A549 (cell line): ENCODE results near the gene IVD. TPM values are rescaled to one million over a fixed set of nuclear protein-coding genes. Genes with fewer than 3 reads are reported as not detected.

Source experiments
- ATAC-seq, 2 experiments: fragments of 200-7000 bp in 1 of 2; fragments of >200 bp in 1 of 2; cut with Nextera tagmentation in 1 of 2; cut with Tn5 transposase in 1 of 2; 3 replicates each; pipeline versions ENCODE4 v1.8.0 to v1.9.1; 2018 to 2020; ENCODE audit warnings: mild to moderate bottlenecking in 1 of 2, moderate library complexity in 1 of 2
- CTCF ChIA-PET: fragments of 300-600 bp; sonication (Branson Sonifier 250); formaldehyde crosslinking; extraction: SDS; loops from one replicate; lab custom pipeline; 2021; ENCODE audit warnings: antibody characterized with exemption, inconsistent platforms; lab: Yijun Ruan, JAX
- POLR2A ChIA-PET: fragments of 350-600 bp; formaldehyde crosslinking; extraction: SDS; loops from one replicate; lab custom pipeline; 2021; ENCODE audit warnings: antibody characterized with exemption, inconsistent platforms; lab: Yijun Ruan, JAX
- DNase-seq, 2 experiments: peaks; one replicate each; pipeline versions ENCODE4 v3.0.0 to v3.0.0-alpha.2; 2011 to 2016; ENCODE audit warnings: low read depth in 1 of 2, low spot score in 1 of 2
- FAIRE-seq: peaks from 2 replicates; lab custom pipeline; 2011; peaks lifted over from hg19 to GRCh38; lab: Jason Lieb, UNC
- H3K27ac ChIP-seq, 2 experiments: fragments of >200 bp; sonication (Bioruptor Twin); formaldehyde crosslinking; 3 replicates each; pipeline ENCODE4 v1.5.1; 2016 to 2017
- H3K4me1 ChIP-seq: fragments of >200 bp; sonication (Bioruptor Twin); formaldehyde crosslinking; 3 replicates; pipeline ENCODE4 v1.6.1; 2016
- H3K4me2 ChIP-seq: fragments of >200 bp; sonication (Bioruptor Twin); formaldehyde crosslinking; 3 replicates; pipeline ENCODE4 v1.6.1; 2016
- H3K4me3 ChIP-seq: fragments of >200 bp; sonication (Bioruptor Twin); formaldehyde crosslinking; 3 replicates; pipeline ENCODE4 v1.5.1; 2016
- H3K9me3 ChIP-seq: fragments of >200 bp; sonication (Bioruptor Twin); formaldehyde crosslinking; 3 replicates; pipeline ENCODE4 v1.6.1; 2016
- CHD2 ChIP-seq: fragments of 150-350 bp; IDR thresholded peaks from 2 replicates; pipeline ENCODE4 v1.6.1; 2014; ENCODE audit warnings: low read length; ENCODE audit not compliant: partially characterized antibody
- ELK1 ChIP-seq: fragments of 150-350 bp; IDR thresholded peaks from 2 replicates; pipeline ENCODE4 v1.6.1; 2014; ENCODE audit warnings: low read depth, mild to moderate bottlenecking, low read length
- FOSL2 ChIP-seq, 2 experiments: fragments of 450-650 bp in 1 of 2; fragments of >200 bp in 1 of 2; sonication (Bioruptor Twin) in 1 of 2; formaldehyde crosslinking; IDR thresholded peaks; 2 replicates each; pipeline versions ENCODE4 v1.5.0 to v1.6.1; 2016 to 2020; ENCODE audit warnings: mild to moderate bottlenecking in 1 of 2, moderate library complexity in 1 of 2
- FOXS1 ChIP-seq: fragments of 250-450 bp; sonication (Bioruptor Pico); IDR thresholded peaks from 2 replicates; pipeline ENCODE4 v1.5.0; 2020; ENCODE audit warnings: mild to moderate bottlenecking, moderate library complexity
- GATA3 ChIP-seq: IDR thresholded peaks from 2 replicates; pipeline ENCODE4 v1.6.1; 2012; ENCODE audit warnings: borderline replicate concordance
- HES2 ChIP-seq: fragments of >200 bp; sonication (Bioruptor Twin); formaldehyde crosslinking; IDR thresholded peaks from 2 replicates; pipeline ENCODE4 v1.6.1; 2016
- HEYL ChIP-seq: fragments of 250-450 bp; sonication (Bioruptor Pico); IDR thresholded peaks from 2 replicates; pipeline ENCODE4 v1.8.0; 2021; ENCODE audit warnings: mild to moderate bottlenecking, moderate library complexity
- HOXA7 ChIP-seq: fragments of 250-450 bp; sonication (Bioruptor Pico); IDR thresholded peaks from 2 replicates; pipeline ENCODE4 v1.5.0; 2020; ENCODE audit warnings: mild to moderate bottlenecking, moderate library complexity
- KDM1A ChIP-seq: fragments of 200-600 bp; sonication (generic); IDR thresholded peaks from 2 replicates; pipeline ENCODE4 v1.6.1; 2016; ENCODE audit warnings: low read depth, mild to moderate bottlenecking
- MAFK ChIP-seq: fragments of 450-650 bp; IDR thresholded peaks from 2 replicates; pipeline ENCODE4 v1.6.1; 2014; ENCODE audit not compliant: partially characterized antibody
- MAZ ChIP-seq: fragments of 150-350 bp; IDR thresholded peaks from 2 replicates; pipeline ENCODE4 v1.6.1; 2014; ENCODE audit warnings: antibody characterized with exemption, low read depth, low read length, borderline replicate concordance
- NFE2L2 ChIP-seq: fragments of 150-350 bp; conservative IDR thresholded peaks from 2 replicates; pipeline ENCODE4 v1.6.1; 2014; ENCODE audit warnings: low read length
- PBX3 ChIP-seq: IDR thresholded peaks from 2 replicates; pipeline ENCODE4 v1.6.1; 2012
- POLR2AphosphoS2 ChIP-seq: conservative IDR thresholded peaks from 2 replicates; pipeline ENCODE4 v1.6.1; 2012; ENCODE audit warnings: low read length, improper control_type of control experiment, inconsistent platforms
- RCOR1 ChIP-seq: fragments of 150-350 bp; IDR thresholded peaks from 2 replicates; pipeline ENCODE4 v1.6.1; 2014; ENCODE audit warnings: antibody characterized with exemption, low read length, low read depth
- RFX5 ChIP-seq: fragments of 450-650 bp; IDR thresholded peaks from 2 replicates; pipeline ENCODE4 v1.7.1; 2014; ENCODE audit warnings: antibody characterized with exemption, mild to moderate bottlenecking, moderate library complexity
- RNF2 ChIP-seq: fragments of 200-600 bp; sonication (generic); IDR thresholded peaks from 2 replicates; pipeline ENCODE4 v1.6.1; 2016; ENCODE audit warnings: low read depth, mild to moderate bottlenecking, antibody characterized with exemption, moderate library complexity, borderline replicate concordance
- TP53 ChIP-seq: fragments of 250-450 bp; sonication (Bioruptor Pico); IDR thresholded peaks from 2 replicates; pipeline ENCODE4 v1.5.0; 2021; ENCODE audit warnings: mild to moderate bottlenecking, moderate library complexity
- ZC3H11A ChIP-seq: fragments of 450-650 bp; IDR thresholded peaks from 2 replicates; pipeline ENCODE4 v1.6.1; 2014; ENCODE audit warnings: antibody characterized with exemption, mild to moderate bottlenecking
- ZFP36 ChIP-seq: fragments of 450-650 bp; IDR thresholded peaks from 2 replicates; pipeline ENCODE4 v1.6.1; 2014; ENCODE audit warnings: borderline replicate concordance; ENCODE audit not compliant: partially characterized antibody
- ZSCAN20 ChIP-seq: fragments of 250-450 bp; sonication (Bioruptor Pico); IDR thresholded peaks from 2 replicates; pipeline ENCODE4 v1.8.0; 2022; ENCODE audit warnings: mild to moderate bottlenecking, moderate library complexity
- WGBS: methylation state at CpG from one replicate; pipeline ENCODE4 v1.1.6; 2017; ENCODE audit errors: missing lambda C conversion rate; 5-methylcytosine and 5-hydroxymethylcytosine counted together
- polyA plus RNA-seq, 4 experiments: library from polyadenylated mRNA; depleted of rRNA in 3 of 4; stranded (reverse); fragments of >200 nt; fragmentation: RNase III in 1 of 4; extraction: RNeasy Plus Mini Kit Qiagen cat#74134 plus additional on column Dnase treatment in 1 of 4; gene quantifications; 2 replicates in 3 of 4; 3 replicates in 1 of 4; pipeline ENCODE4 v1.2.3, GENCODE V29; 2011 to 2017

IVD gene
- polyA plus RNA-seq, 2 of the 4 experiments (the other 2 are of a cell fraction), result 10.2 to 12.4 TPM

- FAIRE-seq, result no peak
- H3K4me1 ChIP-seq, result peaks cover 8% of the 10 kb centered on the region; the same call in 2 of the 3 replicates
- no peak overlapping the region for H3K4me2 ChIP-seq
- DNase-seq, result no peak
- WGBS, result 97% methylated on average over 13 of the region's 13 CpGs
- no peaks in the 10 kb centered on the region for H3K9me3 ChIP-seq
- CTCF ChIA-PET, result interaction anchor here (0.7 to 2.4 kb wide), 3 partner anchors 21 to 1853 kb away, joined by 3 to 6 read pairs (median 3); no protein-coding TSS in a partner anchor
- H3K27ac ChIP-seq, result no peak overlapping the region
- no peak overlapping the region for H3K4me3 ChIP-seq
- TF ChIP-seq ELK1, result no peak
- TF ChIP-seq MAFK, result peak; percentile 59
- no peak for ATAC-seq
- POLR2A ChIA-PET, result no interaction called here
These were observed 16.4 kb upstream of the IVD start for GRCh38 chr15:40388941-40389823.

GRCh38 chr15:40389824-40390595, 15.6 kb upstream of the IVD start:
- Histone ChIP-seq H3K9me3 (no peaks in the 10 kb centered on the region), H3K27ac (no peak overlapping the region), H3K4me1 (peaks cover 4% of the 10 kb centered on the region; the same call in 1 of the 3 replicates), H3K4me3 (no peak overlapping the region), H3K4me2 (no peak overlapping the region)
- ATAC-seq, result no peak
- POLR2A ChIA-PET, result no interaction called here
- TF ChIP-seq TP53 (CRISPR knock-in tag) (no peak), ZC3H11A (no peak)
- no peak for DNase-seq
- no peak for FAIRE-seq
- 96% methylated on average over 2 of the region's 2 CpGs for WGBS
- CTCF ChIA-PET, result interaction anchor here (0.8 to 2.4 kb wide), 4 partner anchors 22 to 115 kb away, joined by 3 to 6 read pairs (median 6); no protein-coding TSS in a partner anchor

GRCh38 chr15:40392986-40393948, 12.3 kb upstream of the IVD start:
- H3K4me3 ChIP-seq, result no peak overlapping the region
- CTCF ChIA-PET, result interaction anchor here (0.9 kb wide), 1 partner anchor 15 kb away, joined by 3 read pairs; no protein-coding TSS in a partner anchor
- no peak overlapping the region for H3K4me2 ChIP-seq
- DNase-seq (no peak), FAIRE-seq (no peak), ATAC-seq (no peak)
- TF ChIP-seq ZSCAN20 (CRISPR knock-in tag), result no peak
- TF ChIP-seq MAFK, result peak; percentile 68
- POLR2A ChIA-PET, result no interaction called here
- 85% methylated on average over 4 of the region's 4 CpGs for WGBS
- H3K27ac ChIP-seq, result peak overlapping the region; percentile 8 to 15; a peak in 1 of 6 replicates
- H3K4me1 ChIP-seq, result peaks cover 4% of the 10 kb centered on the region; the same call in 1 of the 3 replicates
- no peaks in the 10 kb centered on the region for H3K9me3 ChIP-seq

- CTCF ChIA-PET, result interaction anchor here (0.9 to 1.7 kb wide), 6 partner anchors 10 to 34 kb away, joined by 3 to 8 read pairs (median 4); no protein-coding TSS in a partner anchor
- Histone ChIP-seq H3K27ac (no peak overlapping the region), H3K4me1 (peaks cover 2% of the 10 kb centered on the region; the same call in 1 of the 3 replicates), H3K9me3 (no peaks in the 10 kb centered on the region), H3K4me3 (no peak overlapping the region), H3K4me2 (no peak overlapping the region)
- WGBS, result 95% methylated on average over 8 of the region's 8 CpGs
- POLR2A ChIA-PET, result no interaction called here
- no peak for TF ChIP-seq RNF2
- no peak for TF ChIP-seq NFE2L2
- no peak for TF ChIP-seq HOXA7 (CRISPR knock-in tag)
- TF ChIP-seq ZSCAN20 (CRISPR knock-in tag), result no peak
- TF ChIP-seq MAZ, result no peak
- no peak for TF ChIP-seq PBX3
- TF ChIP-seq FOXS1 (CRISPR knock-in tag), result no peak
- no peak for TF ChIP-seq POLR2AphosphoS2
- TF ChIP-seq HES2, result no peak
- TF ChIP-seq ZFP36, result no peak
- TF ChIP-seq KDM1A, result no peak
- no peak for TF ChIP-seq RCOR1
- TF ChIP-seq FOSL2 (IDR thresholded peaks at IDR 0.05), result no peak
- no peak for TF ChIP-seq FOSL2 (CRISPR knock-in tag; IDR thresholded peaks at IDR 0.05)
- TF ChIP-seq RFX5, result no peak
- TF ChIP-seq GATA3, result no peak
- TF ChIP-seq TP53 (CRISPR knock-in tag), result no peak
- no peak for TF ChIP-seq CHD2
- TF ChIP-seq HEYL (CRISPR knock-in tag), result no peak
- DNase-seq (no peak), ATAC-seq (no peak), FAIRE-seq (no peak)
These were observed 7.7 kb upstream of the IVD start for GRCh38 chr15:40397688-40398412.
